NCI-H2081 treated with DMSO at 0.1 percent for 48 hours (cell line): ENCODE measurements around the gene DNAH12.
"Not testable (repeated sequence)": the region's sequence is repeated elsewhere in the genome, so short reads cannot be mapped to it uniquely, and the experiment has no call there.

Experiments
- DNase-seq: peaks from one replicate; lab custom pipeline; 2025; lab: John Stamatoyannopoulos, UW

DNAH12 gene

DNA sequence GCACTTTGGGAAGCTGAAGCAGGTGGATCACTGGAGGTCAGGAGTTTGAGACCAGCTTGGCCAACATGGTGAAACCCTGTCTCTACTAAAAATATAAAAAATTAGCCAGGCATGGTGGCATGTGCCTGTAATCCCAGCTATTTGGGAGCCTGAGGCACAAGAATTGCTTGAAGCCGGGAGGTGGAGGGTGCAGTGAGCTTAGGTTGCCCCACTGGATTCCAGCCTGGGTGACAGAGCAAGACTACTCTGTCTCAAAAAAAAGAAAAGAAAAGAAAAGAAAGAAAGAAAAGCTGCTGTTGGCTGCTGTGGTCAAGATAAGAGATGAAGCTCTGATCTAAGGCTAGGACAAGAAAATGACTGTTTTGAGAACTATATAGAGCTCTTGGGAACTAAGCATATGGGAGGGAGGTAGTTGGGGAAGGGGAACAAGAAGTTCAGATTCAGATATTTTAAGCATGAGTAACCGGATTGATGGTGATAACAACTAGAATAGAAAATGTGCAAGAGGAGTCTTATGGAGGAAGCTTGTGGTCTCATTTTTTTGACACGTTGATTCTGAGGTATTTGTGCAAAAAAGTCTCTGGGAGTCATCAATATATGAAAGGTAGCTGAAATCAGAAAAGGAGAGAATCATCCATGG is 25.7 kb downstream of the DNAH12 start:
- DNase-seq = no peak

DNA sequence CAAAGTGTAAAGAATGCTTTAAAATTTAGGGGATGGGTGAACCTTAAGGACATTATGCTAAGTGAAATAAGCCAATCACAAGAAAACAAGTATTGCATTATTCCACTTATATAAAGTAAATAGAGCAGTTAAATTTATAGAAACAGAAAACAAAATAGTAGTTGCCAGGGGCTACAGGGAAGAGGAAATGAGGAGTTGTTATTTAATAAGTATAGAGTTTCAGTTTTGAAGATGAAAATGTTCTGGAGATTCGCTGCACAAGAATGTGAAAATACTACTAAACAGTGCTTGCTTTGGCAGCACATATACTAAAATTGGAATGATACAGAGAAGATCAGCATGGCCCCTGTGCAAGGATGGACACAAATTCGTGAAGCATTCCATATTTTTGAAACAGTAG is 32.0 kb downstream of the DNAH12 start:
- no peak for DNase-seq

DNA sequence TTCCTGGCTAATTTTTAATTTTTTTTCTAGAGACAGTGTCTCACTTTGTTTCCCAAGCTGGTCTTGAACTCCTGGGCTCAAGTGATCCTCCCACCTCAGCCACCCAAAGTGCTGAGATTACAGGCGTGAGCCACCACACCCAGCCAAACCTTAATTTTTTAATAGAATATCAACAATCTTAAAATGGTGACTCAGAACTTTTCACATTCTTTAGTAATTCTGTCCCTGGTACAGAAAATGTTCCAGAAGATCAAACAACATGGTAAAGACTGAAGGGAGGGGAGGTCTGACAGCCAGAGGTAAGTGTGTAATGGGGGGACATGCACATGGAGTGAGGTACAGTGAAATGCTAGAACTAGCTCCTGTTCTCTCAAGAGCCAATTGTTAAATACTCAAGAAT is 38.2 kb downstream of the DNAH12 start:
- DNase-seq = no peak

DNA sequence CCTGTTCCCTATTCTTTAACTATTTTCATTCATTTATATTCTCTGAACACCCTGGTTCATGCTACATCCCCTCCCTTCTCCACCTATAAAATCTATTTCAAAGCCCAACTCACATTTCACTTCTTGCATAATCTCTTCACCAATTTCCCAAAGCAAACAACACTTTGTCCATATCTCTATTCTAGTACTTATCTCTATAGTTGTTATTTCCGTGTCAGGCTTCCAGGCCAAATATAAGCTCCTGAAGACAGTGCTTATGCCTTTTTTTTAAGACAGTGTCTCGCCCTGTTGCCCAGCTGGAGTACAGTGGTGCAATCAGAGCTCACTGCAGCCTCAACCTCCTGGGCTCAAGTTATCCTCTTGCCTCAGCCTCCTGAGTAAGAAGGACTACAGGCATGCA is 43.6 kb downstream of the DNAH12 start:
- no peak for DNase-seq

DNA sequence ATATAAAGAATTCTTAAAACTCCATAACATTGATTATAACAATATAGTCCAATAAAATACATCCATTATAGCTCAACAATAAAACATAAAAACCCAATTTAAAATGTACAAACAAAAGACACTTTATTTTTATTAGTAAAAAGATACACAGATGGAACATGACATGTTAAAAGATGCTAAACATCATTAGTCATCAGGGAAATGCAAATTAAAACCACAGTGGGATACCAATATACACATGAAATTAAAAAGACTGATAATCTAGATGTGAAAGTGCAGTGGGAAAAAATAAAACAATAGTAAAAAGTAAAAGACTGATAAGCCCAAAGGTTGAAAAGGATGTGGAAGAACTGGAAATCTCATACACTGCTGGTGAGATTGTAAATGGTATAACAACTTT is 46.2 kb downstream of the DNAH12 start:
- no peak for DNase-seq

DNA sequence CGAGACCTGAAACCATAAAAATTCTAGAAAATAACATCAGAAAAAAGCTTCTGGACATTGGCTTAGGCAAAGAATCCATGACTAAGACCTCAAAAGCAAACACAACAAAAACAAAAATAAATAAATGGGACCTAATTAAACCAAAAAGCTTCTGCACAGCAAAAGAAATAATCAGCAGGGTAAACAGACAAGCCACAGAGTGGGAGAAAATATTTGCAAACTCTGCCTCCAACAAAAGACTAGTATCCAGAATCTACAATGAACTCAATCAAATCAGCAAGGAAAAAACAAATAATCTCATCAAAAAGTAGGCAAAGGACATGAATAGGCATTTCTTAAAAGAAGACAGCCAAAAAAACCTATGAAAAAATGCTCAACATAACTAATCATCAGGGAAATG is 59.6 kb downstream of the DNAH12 start:
- no peak for DNase-seq

DNA sequence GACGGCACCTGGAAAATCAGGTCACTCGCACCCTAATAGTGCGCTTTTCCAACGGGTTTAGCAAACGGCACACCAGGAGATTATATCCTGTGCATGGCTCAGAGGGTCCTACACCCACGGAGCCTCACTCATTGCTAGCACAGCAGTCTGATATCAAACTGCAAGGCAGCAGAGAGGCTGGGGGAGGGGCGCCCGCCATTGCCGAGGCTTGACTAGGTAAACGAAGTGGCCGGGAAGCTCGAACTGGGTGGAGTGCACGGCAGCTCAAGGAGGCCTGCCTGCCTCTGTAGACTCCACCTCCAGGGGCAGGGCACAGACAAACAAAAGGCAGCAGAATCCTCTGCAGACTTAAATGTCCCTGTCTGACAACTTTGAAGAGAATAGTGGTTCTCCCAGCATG is 67.0 kb downstream of the DNAH12 start:
- not testable (repeated sequence) for DNase-seq

DNA sequence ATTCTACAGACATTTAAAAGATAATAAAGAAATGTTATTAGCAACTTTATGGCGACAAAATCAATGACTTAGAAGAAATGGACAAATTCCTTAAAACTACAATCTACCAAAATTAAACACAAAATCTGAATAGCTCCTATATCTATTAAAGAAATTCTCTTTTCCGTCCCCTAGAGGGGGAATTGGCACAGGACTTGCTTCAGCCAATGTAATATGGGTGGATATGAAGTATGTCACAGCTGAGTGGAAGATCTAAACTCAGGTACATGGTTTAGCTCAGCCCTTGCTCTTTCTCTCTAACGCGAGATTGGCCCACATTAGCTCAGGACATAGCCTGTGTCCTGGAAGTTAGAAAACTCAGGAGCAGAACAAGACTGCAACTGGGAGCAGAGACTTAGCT is 79.3 kb downstream of the DNAH12 start:
- DNase-seq = no peak

DNA sequence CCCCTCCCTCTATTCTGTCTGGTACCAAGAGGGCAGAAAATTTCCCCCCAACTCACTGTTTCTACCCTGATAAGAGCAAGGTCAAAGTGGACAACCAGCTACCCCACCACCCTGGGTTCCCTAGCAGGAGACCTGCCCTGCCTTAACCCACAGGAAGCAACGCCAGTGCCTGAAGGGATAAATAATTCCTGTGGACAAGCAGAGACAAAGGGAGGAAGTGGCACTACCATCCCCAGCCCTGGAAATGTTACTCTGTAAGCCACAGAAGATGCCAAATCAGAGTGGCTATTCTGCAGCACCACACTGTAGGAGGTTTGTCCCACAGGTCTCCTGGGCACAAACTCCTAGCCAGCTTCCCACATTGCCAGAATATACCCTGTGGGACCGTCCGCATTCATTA is 80.1 kb downstream of the DNAH12 start:
- DNase-seq = no peak

DNA sequence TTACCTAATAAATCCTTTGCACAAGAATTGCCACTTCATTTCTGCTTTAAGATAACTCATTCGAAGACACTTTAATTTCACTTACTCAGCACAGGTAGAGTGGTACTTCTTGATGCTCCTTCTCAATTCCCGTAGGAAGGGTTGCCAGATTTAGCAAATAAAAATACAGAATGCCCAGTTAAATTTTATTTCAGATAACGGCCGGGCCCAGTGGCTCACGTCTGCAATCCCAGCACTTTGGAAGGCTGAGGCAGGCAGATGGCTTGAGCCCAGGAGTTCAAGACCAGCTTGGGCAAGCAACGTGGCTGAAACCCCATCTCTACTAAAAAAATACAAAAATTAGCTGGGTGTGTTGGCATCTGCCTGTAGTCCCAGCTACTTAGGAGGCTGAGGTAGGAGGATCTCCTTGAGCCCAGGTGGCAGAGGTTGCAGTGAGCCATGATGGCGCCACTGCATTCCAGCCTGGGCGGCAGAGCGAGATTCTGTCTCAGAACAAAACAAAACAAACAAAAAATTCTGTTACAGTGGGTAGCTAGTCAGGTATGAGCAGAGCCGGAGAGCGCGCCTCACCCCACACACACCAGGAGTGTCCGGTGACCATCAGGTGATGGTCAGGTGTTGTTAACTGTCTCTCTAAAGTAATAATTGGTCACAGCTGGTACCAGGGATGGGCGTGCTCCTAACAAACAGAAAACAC is 92.8 kb downstream of the DNAH12 start:
- DNase-seq = no peak

DNA sequence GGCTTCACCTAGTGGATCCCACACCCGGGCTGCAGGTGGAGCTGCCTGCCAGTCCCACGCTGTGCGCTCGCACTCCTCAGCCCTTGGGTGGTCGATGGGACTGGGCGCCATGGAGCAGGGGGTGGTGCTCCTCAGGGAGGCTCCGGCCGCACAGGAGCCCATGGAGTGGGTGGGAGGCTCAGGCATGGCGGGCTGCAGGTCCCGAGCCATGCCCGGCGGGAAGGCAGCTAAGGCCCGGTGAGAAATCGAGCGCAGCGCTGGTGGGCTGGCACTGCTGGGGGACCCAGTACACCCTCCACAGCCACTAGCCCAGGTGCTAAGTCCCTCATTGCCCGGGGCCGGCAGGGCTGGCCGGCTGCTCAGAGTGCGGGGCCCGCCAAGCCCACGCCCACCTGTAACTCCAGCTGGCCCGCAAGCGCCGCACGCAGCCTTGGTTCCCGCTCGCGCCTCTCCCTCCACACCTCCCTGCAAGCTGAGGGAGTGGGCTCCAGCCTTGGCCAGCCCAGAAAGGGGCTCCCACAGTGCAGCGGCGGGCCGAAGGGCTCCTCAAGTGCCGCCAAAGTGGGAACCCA is 94.8 kb downstream of the DNAH12 start:
- not testable (repeated sequence) for DNase-seq

DNA sequence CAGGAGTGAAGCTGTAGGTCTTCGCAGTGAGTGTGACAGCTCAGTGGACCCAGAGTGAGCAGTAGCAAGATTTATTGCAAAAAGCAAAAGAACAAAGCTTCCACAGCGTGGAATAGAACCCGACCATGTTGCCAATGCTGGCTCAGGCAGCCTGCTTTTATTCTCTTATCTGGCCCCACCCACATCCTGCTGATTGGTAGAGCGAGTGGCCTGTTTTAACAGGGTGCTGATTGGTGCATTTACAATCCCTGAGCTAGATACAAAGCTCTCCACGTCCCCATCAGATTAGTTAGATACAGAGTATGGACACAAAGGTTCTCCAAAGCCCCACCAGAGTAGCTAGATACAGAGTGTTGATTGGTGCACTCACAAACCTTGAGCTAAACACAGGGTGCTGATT is 95.7 kb downstream of the DNAH12 start:
- DNase-seq = not testable (repeated sequence)

DNA sequence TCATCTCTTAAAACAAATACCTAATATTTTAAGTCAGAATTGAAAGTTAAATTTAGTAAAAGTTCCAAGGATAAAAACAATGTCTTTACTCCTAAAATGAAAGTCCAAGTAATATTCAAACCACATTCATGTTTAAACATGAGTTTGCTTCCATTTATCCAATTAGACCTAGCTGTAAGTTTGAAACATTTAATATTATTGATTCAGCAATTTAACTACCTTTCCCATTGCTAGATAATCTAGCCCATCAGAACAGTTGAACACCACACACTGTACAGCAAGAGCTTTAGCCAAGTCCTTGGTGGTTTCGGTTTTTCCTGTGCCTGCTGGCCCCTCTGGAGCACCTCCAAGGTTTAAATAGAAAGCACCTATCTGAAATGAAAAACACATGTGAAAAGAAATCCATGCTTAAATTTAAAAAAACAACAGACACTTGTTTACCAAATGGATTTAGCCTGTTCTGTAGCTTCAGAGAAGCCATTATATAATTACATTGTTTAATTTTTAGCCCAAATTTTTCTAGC is 97.8 kb downstream of the DNAH12 start:
- no peak for DNase-seq

DNA sequence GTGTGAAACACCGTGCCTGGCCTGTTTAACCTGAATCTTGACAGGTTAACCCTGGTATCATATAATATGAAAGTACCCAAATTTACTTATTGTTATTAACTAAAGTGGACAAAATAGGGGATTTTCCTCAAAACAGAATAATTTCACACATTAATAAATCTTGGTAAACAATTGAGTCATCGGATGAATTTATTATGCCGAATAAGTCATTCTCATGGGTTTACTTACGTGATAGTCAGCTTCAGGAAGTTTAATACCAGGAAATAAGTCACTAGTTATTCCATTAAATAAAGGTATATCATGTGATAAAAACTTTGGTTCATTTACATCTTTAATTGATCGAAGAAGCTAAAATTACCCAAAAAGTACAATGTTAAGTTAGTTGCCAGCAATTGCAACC is 99.7 kb downstream of the DNAH12 start:
- DNase-seq = no peak

DNA sequence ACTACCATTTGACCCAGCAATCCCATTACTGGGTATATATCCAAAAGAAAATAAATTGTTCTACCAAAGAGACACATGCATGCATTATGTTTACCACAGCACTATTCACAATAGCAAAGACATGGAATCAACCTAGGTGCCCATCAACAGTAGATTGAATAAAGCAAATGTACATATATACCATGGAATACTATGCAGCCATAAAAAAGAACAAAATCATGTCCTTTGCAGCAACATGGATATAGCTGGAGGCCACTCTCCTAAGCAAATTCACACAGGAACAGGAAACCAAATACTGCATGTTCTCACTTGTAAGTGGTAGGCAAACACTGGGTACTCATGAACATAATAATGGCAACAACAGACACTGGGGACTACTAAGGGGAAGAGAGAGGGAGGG is 104.0 kb downstream of the DNAH12 start:
- not testable (repeated sequence) for DNase-seq

DNA sequence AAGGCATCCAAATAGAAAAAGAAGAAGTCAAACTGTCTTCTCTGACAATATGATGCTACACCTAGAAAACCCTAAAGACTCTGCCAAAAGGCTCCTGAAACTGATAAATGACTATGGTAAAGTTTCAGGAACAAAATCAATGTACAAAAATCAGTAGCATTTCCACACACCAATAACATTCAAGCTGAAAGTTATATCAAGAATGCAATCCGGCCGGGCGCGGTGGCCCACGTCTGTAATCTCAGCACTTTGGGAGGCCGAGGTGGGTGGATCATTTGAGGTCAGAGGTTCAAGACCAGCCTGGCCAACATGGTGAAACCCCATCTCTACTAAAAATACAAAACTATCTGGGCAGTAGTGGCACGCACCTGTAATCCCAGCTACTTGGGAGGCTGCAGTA is 105.7 kb downstream of the DNAH12 start:
- DNase-seq = not testable (repeated sequence)

DNA sequence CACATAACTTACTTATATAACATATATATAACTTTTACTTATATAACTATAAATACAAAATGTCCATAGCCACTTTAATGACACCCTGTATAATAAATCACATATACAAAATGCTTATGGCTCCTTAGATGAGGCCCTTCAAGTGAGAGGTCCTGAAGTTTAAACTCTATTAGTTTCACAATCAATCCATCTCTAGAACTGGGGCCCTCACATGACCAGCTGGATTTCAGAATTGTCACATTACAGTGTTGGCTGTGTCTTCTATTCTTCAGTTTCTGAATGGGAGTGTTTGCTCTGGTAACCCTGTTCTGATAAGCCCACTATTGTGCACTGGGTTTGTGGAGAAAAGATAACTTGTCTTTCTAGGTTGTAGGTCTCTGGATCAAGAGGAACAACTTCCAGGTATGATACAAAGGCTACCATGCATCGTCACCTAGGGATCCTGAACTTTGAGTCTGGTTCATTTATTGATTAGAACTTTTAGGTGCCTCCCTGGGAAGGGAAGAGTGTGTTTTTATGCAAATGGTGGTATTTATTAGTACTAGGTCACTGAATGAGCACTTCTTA is 107.9 kb downstream of the DNAH12 start:
- DNase-seq = no peak

DNA sequence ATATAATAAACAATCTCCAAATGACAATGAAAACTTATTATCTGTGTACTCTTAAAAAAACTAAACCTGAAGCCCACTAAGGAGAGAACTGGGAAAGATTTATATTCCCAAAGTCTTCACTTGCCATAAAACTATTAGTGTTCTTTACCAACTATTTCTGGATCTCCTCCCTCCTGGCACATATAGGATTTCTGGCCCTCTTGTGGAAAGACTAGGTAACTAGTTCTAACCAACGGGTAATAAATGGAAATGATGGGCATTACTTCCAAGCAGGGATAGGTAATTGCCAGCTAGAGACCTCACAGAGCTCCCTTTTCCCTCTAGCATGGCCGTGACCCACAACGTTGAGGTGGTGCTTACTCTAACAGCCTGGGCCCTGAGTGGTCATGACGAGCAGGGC is 110.1 kb downstream of the DNAH12 start:
- peak; percentile 2 for DNase-seq

DNA sequence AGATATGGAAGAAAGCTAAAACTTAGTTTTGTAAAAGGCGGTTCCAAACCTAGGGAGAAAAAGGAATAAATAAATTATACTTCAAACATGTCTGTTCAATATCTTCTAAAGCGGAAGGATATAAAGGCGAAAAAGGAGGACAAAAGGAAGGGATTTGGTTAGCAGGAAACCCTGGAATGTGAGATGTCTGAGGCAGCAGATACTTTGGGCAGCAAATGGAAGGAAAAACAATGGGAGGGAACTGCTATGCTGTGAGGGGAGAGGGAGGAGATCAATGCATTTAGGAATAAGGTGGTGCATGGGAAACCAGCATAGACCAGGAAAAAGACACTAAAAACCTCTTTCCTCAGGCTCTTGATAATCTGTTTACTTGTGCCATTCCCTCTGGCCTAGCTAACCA is 120.8 kb downstream of the DNAH12 start:
- no peak for DNase-seq

DNA sequence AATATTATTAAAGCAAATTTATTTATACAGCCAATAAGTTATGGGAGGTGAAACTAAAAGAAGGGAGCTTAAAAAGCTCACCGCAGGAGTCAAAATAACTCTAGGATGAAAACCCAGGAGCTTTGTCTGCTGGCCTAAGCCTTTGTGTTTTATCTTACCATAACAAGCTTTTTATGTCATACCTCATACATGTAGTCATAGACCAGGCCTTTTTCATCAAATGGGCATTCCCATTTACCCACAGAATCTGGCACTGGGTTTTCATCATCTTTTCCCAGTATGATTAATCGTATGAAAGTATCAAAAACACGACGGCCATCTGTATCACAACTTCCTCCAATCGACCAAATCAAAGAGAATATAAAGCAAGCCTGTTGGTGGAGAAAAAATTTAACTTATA is 122.8 kb downstream of the DNAH12 start:
- no peak for DNase-seq

DNA sequence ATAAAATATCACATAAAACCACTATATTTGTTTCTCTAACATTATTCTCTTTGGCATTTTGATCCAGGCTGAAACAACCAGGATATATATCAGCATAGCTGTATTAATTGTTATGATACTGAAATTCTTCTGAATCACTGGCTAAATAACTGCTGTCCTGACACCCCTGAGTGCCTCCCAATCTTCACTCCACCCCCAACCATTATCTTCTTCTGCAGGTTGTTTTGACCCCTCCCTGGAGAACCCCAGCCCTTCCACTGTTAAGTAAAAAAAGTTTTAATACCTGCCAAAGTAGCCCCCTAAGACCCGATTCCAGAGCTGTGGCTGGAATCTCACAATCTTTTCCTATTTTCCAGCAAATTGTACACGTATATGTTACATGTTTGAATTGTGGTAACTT is 124.1 kb downstream of the DNAH12 start:
- no peak for DNase-seq

DNA sequence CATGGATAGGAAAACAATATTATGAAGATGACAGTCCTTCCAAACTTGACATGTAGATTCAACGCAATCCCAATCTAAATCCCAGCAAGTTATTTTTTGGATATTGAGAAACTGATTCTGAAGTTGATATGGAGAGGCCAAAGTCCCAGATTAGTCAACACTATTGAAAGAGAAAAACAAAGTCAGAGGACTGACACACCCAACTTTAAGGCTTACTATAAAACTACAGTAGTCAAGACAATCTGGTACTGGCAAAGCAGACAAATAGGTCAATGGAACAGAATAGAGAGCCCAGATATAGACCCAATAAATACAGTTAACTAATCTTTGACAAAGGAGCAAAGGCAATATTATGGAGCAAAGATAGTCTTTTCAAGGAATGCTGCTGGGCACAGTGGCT is 132.4 kb downstream of the DNAH12 start:
- no peak for DNase-seq

DNA sequence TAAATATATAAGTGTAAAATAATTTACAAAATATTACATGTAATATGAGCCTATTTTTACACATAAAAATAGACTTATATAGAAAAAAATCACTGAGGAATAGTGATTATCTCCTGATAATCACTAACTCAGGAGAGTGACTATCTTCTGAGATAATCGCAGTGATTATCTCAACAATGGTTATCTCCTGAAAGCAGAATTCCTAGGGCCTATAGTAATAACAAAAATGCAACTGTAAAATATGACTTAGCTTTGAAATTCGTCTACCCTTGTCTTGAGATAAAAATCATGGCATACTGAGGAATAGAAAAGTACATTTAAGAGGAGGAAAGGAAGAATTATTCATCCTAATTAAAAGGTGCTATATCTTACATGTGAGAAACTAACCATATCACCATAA is 134.7 kb downstream of the DNAH12 start:
- no peak for DNase-seq
